Suprapubic skin (tissue), 4 donors: Measurements from ENCODE around the gene DNAJC4. TPM values are rescaled to one million over a fixed set of nuclear protein-coding genes. Genes with fewer than 3 reads are reported as not detected.

ENCODE experiments used
- DNase-seq, 2 donors: peaks; one replicate each; pipeline ENCODE4 v3.0.0-alpha.2; 2019; ENCODE audit warnings: low spot score in 2 of 2
- H3K27ac ChIP-seq: fragments of 200-600 bp; sonication (generic); one replicate; pipeline ENCODE4 v1.5.1; 2019
- H3K27me3 ChIP-seq: fragments of 200-600 bp; sonication (generic); one replicate; pipeline ENCODE4 v1.5.1; 2019
- H3K36me3 ChIP-seq: fragments of 200-600 bp; sonication (generic); one replicate; pipeline ENCODE4 v1.5.1; 2019
- H3K4me1 ChIP-seq: fragments of 200-600 bp; sonication (generic); one replicate; pipeline ENCODE4 v1.5.1; 2019
- H3K4me3 ChIP-seq: fragments of 200-600 bp; sonication (generic); one replicate; pipeline ENCODE4 v1.5.1; 2019; ENCODE audit warnings: mild to moderate bottlenecking
- H3K9me3 ChIP-seq: fragments of 200-600 bp; sonication (generic); one replicate; pipeline ENCODE4 v1.5.1; 2019
- EP300 ChIP-seq: sonication (generic); formaldehyde crosslinking; IDR thresholded peaks from one replicate; pipeline ENCODE4 v1.6.1; 2017; ENCODE audit warnings: antibody characterized with exemption
- POLR2A ChIP-seq, 2 donors: fragments of 450-650 bp; IDR thresholded peaks; one replicate each; pipeline ENCODE4 v1.6.1; 2017; ENCODE audit warnings: antibody characterized with exemption in 2 of 2, mild to moderate bottlenecking in 2 of 2, moderate library complexity in 2 of 2
- POLR2AphosphoS5 ChIP-seq, 3 donors: sonication (generic); formaldehyde crosslinking; IDR thresholded peaks; one replicate each; pipeline ENCODE4 v1.6.1; 2017; ENCODE audit warnings: antibody characterized with exemption in 3 of 3
- WGBS: methylation state at CpG from one replicate; pipeline ENCODE4 v1.1.5; 2018; 5-methylcytosine and 5-hydroxymethylcytosine counted together
- total RNA-seq, 4 donors: library from RNA; depleted of rRNA; stranded (reverse); fragments of >200 nt; gene quantifications; one replicate each; pipeline ENCODE4 v1.1.0, GENCODE V29; 2016
- TF ChIP-seq, protein P1 (sequence below), 2 donors: fragments of 200-600 bp in 1 of 2; fragments of 450-650 bp in 1 of 2; sonication (generic) in 1 of 2; IDR thresholded peaks; one replicate each; pipeline ENCODE4 v1.5.1; 2016 to 2019; ENCODE audit warnings: antibody characterized with exemption in 2 of 2, mild to moderate bottlenecking in 1 of 2, moderate library complexity in 1 of 2

The DNAJC4 gene, protein sequence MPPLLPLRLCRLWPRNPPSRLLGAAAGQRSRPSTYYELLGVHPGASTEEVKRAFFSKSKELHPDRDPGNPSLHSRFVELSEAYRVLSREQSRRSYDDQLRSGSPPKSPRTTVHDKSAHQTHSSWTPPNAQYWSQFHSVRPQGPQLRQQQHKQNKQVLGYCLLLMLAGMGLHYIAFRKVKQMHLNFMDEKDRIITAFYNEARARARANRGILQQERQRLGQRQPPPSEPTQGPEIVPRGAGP
- total RNA-seq: 10 to 100 TPM; 26.9 to 55.1 (median 37.3) TPM

DNA sequence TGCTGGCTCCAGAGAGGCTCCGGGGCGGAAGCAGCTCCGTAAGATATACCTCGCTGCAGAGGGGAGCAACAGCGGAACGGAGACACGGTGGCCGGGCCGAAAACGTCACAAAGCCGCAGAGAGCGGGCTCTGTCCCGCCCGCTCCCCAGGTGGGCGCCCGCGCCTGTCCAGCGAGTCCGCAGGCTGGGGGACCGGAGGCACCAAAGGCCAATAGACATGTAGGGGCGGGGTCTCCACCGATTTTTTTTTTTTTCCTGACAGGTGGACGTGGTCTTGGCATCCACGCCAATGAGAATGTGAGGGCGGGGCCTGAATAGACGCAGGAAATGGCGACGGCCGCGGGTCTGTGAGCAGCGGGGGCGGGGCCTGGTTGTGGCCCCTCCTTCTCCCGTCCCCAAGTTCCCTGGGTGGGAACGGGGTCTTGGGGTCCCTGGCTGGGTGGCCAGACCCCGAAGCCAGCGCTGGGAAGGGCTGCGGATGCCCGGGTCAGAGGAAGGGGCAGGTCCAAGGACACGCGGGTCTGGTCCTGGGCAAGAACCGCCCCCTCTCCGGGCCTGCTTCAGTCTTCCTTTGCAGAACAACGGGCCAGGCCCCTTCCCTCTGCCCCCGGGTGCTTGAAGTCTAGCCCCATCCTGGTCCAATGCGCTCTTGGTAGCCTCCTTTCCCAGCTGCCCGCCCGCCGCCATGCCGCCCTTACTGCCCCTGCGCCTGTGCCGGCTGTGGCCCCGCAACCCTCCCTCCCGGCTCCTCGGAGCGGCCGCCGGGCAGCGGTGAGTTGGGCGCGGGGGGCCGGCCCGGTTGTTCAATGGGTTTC, at the start of gene DNAJC4:
DNAJC4 (plus strand) TSS at position 378 of the 814 bp plus-strand sequence; CDS start at position 685, 307 bp downstream.
- H3K4me1 ChIP-seq: peaks cover 81% of the 10 kb centered on the region
- TF ChIP-seq POLR2A (IDR thresholded peaks at IDR 0.05) (no peak), POLR2AphosphoS5 (IDR thresholded peaks at IDR 0.05) (no peak), EP300 (no peak)
- TF ChIP-seq, protein P1, sequence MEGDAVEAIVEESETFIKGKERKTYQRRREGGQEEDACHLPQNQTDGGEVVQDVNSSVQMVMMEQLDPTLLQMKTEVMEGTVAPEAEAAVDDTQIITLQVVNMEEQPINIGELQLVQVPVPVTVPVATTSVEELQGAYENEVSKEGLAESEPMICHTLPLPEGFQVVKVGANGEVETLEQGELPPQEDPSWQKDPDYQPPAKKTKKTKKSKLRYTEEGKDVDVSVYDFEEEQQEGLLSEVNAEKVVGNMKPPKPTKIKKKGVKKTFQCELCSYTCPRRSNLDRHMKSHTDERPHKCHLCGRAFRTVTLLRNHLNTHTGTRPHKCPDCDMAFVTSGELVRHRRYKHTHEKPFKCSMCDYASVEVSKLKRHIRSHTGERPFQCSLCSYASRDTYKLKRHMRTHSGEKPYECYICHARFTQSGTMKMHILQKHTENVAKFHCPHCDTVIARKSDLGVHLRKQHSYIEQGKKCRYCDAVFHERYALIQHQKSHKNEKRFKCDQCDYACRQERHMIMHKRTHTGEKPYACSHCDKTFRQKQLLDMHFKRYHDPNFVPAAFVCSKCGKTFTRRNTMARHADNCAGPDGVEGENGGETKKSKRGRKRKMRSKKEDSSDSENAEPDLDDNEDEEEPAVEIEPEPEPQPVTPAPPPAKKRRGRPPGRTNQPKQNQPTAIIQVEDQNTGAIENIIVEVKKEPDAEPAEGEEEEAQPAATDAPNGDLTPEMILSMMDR (IDR thresholded peaks at IDR 0.05): no peak
- 2% methylated on average over 18 of the region's 62 CpGs for WGBS

DNA sequence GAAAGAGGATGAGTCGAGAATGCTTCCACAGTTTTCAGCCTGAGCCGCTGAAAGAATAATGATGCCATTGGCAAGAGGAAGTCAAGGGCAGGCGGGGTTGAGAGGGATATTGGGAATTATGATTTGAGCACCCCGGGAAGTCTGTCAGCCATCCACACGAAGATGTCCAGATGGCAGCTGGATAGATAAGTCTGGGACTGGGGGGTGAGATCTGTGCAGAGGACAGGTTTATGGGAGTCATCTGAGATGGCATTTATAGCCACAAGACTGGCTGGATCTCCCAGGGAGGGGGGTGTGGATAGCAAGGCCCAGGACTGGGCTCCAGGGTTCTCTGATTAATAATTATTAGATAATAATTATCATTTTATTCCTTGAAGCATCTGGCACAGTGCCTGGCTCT, 49.5 kb upstream of the DNAJC4 start:
- H3K4me3 ChIP-seq: no peak overlapping the region
- DNase-seq: no peak
- no peaks in the 10 kb centered on the region for H3K36me3 ChIP-seq
- TF ChIP-seq, protein P1 (IDR thresholded peaks at IDR 0.05): no peak
- TF ChIP-seq EP300 (no peak), POLR2A (IDR thresholded peaks at IDR 0.05) (no peak), POLR2AphosphoS5 (IDR thresholded peaks at IDR 0.05) (no peak)
- peaks cover 48% of the 10 kb centered on the region for H3K4me1 ChIP-seq
- WGBS: 58% methylated on average over 5 of the region's 5 CpGs
- no peaks in the 10 kb centered on the region for H3K9me3 ChIP-seq
- H3K27me3 ChIP-seq: no peaks in the 10 kb centered on the region
- peak overlapping the region; percentile 74 for H3K27ac ChIP-seq

More for the DNA sequence above, at the start of gene DNAJC4:
- peak within 1 kb of the TSS; percentile 90 for H3K27ac ChIP-seq
- no peaks in the 10 kb centered on the region for H3K9me3 ChIP-seq
- peak; percentile 93 to 95 for DNase-seq
- H3K4me3 ChIP-seq: peak within 1 kb of the TSS; percentile 86
- no peaks in the 10 kb centered on the region for H3K36me3 ChIP-seq
- no peaks in the 10 kb centered on the region for H3K27me3 ChIP-seq

DNA sequence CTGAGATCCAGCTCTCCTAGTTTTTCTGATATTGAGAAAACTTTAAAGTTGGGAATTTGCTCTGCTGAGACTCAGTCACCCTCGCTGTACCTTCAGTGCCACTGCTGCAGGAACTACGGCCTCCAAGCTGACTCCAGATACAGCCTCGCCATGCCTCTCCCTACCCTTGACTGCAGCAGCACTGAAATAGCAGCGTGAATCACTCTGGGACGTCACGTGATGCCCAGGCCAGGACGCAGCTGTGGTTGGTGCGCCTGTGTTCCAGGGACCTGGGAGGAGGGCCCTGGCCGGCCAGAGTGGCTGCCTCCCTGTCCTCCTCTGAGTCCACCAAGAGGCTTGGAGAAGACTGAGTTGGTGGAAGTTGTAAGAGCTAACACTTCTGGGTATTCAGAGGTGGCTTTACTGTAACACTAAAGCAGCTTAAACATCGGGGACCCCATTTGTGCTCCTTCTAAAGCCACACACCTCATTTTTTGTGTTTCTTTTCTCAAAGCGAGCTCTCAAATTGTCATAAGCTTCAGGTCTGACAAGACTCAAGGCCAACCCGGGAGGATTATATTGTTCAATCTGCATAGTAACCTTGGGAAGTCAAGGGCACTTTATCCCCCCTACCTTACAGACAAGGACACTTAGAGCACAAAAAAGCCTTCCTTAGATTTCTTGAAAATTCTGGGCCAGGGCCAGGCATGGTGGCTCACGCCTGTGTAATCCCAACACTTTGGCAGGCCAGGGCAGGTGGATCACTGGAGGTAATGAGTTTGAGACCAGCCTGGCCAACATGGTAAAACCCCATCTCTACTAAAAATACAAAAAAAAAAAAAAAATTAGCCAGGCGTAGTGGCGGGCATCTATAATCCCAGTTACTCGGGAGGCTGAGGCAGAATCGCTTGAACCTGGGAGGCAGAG, 48.6 kb upstream of the DNAJC4 start:
- peak in 1 of 3 donors; percentile 35 for TF ChIP-seq POLR2AphosphoS5 (IDR thresholded peaks at IDR 0.05)
- TF ChIP-seq, protein P1 (IDR thresholded peaks at IDR 0.05): no peak
- peak in 1 of 2 donors; percentile 48 for TF ChIP-seq POLR2A (IDR thresholded peaks at IDR 0.05)
- TF ChIP-seq EP300: no peak
- peak; percentile 94 to 96 for DNase-seq
- H3K27me3 ChIP-seq: no peaks in the 10 kb centered on the region
- H3K9me3 ChIP-seq: no peaks in the 10 kb centered on the region
- H3K36me3 ChIP-seq: no peaks in the 10 kb centered on the region
- 34% methylated on average over 16 of the region's 17 CpGs for WGBS
- no peak overlapping the region for H3K4me3 ChIP-seq
- peak overlapping the region; percentile 74 for H3K27ac ChIP-seq
- peaks cover 48% of the 10 kb centered on the region for H3K4me1 ChIP-seq

DNA sequence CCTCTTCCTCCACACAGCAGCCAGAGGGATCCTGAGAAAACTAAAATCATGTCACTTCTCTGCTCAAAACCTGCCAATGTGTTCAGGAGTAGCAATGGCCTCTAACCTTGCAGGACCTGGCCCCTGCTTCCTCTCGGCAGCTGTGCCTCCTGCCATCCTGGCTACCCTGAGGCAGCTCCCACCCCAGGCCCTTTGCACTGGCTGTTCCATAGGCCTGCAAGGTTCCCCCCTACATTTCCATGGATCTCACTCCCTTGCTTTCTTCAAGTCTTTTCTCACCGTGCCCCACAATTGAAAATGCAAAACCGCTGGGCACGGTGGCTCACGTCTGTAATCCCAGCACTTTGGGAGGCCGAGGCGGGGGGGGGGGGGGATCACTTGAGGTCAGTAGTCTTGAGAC, 46.5 kb upstream of the DNAJC4 start:
- TF ChIP-seq EP300 (no peak), POLR2AphosphoS5 (IDR thresholded peaks at IDR 0.05) (no peak), POLR2A (IDR thresholded peaks at IDR 0.05) (no peak)
- TF ChIP-seq, protein P1 (IDR thresholded peaks at IDR 0.05): no peak
- no peak overlapping the region for H3K4me3 ChIP-seq
- WGBS: 85% methylated on average over 7 of the region's 7 CpGs
- no peaks in the 10 kb centered on the region for H3K9me3 ChIP-seq
- no peak overlapping the region for H3K27ac ChIP-seq
- H3K27me3 ChIP-seq: no peaks in the 10 kb centered on the region
- H3K4me1 ChIP-seq: peaks cover 55% of the 10 kb centered on the region
- no peaks in the 10 kb centered on the region for H3K36me3 ChIP-seq
- DNase-seq: no peak
